Neutrophil (primary cell): ENCODE measurements around the gene NAALADL2.

Experiments
- H3K27ac ChIP-seq: fragments of 200-600 bp; sonication (generic); 2 replicates; pipeline ENCODE4 v1.5.1; 2016; ENCODE audit warnings: mild to moderate bottlenecking, moderate library complexity
- H3K27me3 ChIP-seq: fragments of 200-600 bp; sonication (generic); 2 replicates; pipeline ENCODE4 v1.6.0; 2016; ENCODE audit warnings: mild to moderate bottlenecking
- H3K36me3 ChIP-seq: fragments of 200-600 bp; sonication (generic); 2 replicates; pipeline ENCODE4 v1.5.1; 2017
- H3K4me1 ChIP-seq, 2 experiments: fragments of 200-600 bp in 1 of 2; sonication (generic) in 1 of 2; 1 replicate in 1 of 2; 2 replicates in 1 of 2; pipeline versions ENCODE4 v1.5.1 to v1.6.1; 2013 to 2016; ENCODE audit warnings: low read depth in 1 of 2, low read length in 1 of 2, mild to moderate bottlenecking in 1 of 2, moderate library complexity in 1 of 2; ENCODE audit not compliant: control insufficient read depth in 1 of 2, insufficient read depth in 1 of 2
- H3K4me3 ChIP-seq, 2 experiments: fragments of 200-600 bp in 1 of 2; sonication (generic) in 1 of 2; 1 replicate in 1 of 2; 2 replicates in 1 of 2; pipeline ENCODE4 v1.5.1; 2013 to 2016; ENCODE audit warnings: low read depth in 1 of 2, low read length in 1 of 2, mild to moderate bottlenecking in 1 of 2, moderate library complexity in 1 of 2
- H3K9me3 ChIP-seq: fragments of 200-600 bp; sonication (generic); 2 replicates; pipeline ENCODE4 v1.5.1; 2016
- TF ChIP-seq, protein P1 (sequence below): fragments of 200-600 bp; sonication (generic); IDR thresholded peaks from 2 replicates; pipeline ENCODE4 v1.5.1; 2016; ENCODE audit warnings: antibody characterized with exemption

NAALADL2 gene

GRCh38 chr3:175144368-175144767 is 285.2 kb downstream of the NAALADL2 start:
- H3K4me3 ChIP-seq, result no peak overlapping the region
- H3K27me3 ChIP-seq, result no peaks in the 10 kb centered on the region
- no peaks in the 10 kb centered on the region for H3K36me3 ChIP-seq
- H3K4me1 ChIP-seq, result no peaks in the 10 kb centered on the region
- H3K9me3 ChIP-seq, result no peaks in the 10 kb centered on the region
- no peak overlapping the region for H3K27ac ChIP-seq
- TF ChIP-seq, protein P1, sequence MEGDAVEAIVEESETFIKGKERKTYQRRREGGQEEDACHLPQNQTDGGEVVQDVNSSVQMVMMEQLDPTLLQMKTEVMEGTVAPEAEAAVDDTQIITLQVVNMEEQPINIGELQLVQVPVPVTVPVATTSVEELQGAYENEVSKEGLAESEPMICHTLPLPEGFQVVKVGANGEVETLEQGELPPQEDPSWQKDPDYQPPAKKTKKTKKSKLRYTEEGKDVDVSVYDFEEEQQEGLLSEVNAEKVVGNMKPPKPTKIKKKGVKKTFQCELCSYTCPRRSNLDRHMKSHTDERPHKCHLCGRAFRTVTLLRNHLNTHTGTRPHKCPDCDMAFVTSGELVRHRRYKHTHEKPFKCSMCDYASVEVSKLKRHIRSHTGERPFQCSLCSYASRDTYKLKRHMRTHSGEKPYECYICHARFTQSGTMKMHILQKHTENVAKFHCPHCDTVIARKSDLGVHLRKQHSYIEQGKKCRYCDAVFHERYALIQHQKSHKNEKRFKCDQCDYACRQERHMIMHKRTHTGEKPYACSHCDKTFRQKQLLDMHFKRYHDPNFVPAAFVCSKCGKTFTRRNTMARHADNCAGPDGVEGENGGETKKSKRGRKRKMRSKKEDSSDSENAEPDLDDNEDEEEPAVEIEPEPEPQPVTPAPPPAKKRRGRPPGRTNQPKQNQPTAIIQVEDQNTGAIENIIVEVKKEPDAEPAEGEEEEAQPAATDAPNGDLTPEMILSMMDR, result no peak

GRCh38 chr3:175146258-175146657 is 287.1 kb downstream of the NAALADL2 start:
- no peaks in the 10 kb centered on the region for H3K4me1 ChIP-seq
- no peaks in the 10 kb centered on the region for H3K9me3 ChIP-seq
- TF ChIP-seq, protein P1, result no peak
- no peak overlapping the region for H3K27ac ChIP-seq
- no peak overlapping the region for H3K4me3 ChIP-seq
- no peaks in the 10 kb centered on the region for H3K27me3 ChIP-seq
- H3K36me3 ChIP-seq, result no peaks in the 10 kb centered on the region

DNA sequence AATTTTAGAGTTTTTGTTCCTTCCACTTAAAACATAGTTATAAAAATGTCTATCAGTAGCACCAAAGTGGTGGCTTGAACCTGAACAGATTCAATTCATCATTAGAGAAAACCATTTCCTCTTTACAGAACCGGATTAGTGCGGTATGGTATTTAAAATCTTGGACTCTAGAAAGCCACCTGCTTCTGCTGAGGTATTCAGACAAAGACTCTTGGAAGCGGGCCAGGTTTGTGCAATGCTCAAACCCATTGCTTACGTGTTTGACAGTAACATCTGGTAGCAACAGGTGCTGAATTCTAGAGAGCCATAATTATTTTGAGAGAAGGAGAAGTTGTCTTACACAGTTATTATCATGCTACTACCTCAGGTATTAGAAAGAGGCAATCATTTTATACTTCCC is 290.5 kb downstream of the NAALADL2 start:
- H3K27ac ChIP-seq, result no peak overlapping the region
- H3K27me3 ChIP-seq, result no peaks in the 10 kb centered on the region
- H3K4me3 ChIP-seq, result no peak overlapping the region
- no peaks in the 10 kb centered on the region for H3K9me3 ChIP-seq
- TF ChIP-seq, protein P1, result no peak
- no peaks in the 10 kb centered on the region for H3K4me1 ChIP-seq
- H3K36me3 ChIP-seq, result no peaks in the 10 kb centered on the region

DNA sequence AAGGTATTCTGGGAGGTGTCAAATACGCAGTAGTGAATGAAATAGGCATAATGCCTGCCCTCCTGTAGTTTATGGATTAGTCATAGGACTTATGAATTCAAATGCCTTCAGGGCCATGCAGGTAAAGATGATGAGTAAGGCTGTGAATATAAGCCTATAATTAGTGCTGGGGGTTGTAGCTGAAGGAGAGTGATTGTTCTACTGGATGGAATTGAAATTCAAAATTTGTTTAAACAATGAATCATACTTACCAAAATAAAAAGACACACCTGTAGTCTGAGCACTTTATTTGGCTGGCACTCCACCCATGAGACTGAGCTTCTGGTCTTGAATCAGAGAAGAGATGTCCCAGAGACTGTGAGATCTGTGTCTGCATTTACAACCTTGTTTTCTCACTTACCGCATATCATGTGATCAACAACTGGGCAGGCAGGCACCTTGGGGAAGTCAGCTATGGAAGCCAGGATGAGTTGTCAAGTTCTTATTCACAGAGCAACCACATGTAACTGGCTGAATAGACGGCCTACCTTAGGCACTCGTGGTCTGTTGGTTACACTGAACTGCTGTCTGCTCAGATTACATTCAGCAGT is 291.8 kb downstream of the NAALADL2 start:
- TF ChIP-seq, protein P1, result no peak
- H3K4me1 ChIP-seq, result no peaks in the 10 kb centered on the region
- no peak overlapping the region for H3K27ac ChIP-seq
- no peak overlapping the region for H3K4me3 ChIP-seq
- H3K9me3 ChIP-seq, result no peaks in the 10 kb centered on the region
- no peaks in the 10 kb centered on the region for H3K36me3 ChIP-seq
- H3K27me3 ChIP-seq, result no peaks in the 10 kb centered on the region

DNA sequence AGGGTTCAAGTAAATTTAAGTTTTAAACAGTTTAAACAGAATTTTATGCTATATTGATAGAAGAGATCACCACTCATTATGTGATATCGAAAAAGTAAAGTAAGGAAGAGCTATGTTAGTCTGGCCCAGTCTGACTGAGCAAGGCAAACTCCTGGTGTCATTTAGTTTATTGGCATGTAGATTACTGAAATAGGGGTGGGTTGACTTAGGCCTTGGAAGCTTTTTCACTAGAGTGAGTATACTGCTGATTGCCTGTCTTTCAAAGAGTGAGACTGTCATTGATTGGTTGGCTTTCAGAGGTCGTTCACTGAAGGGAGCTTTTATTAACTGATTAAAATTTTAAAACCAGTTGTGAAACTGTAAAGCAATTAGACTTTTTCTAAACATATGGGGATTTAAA is 294.5 kb downstream of the NAALADL2 start:
- H3K9me3 ChIP-seq, result no peaks in the 10 kb centered on the region
- no peak overlapping the region for H3K27ac ChIP-seq
- no peak overlapping the region for H3K4me3 ChIP-seq
- no peaks in the 10 kb centered on the region for H3K36me3 ChIP-seq
- TF ChIP-seq, protein P1, result no peak
- H3K4me1 ChIP-seq, result no peaks in the 10 kb centered on the region
- no peaks in the 10 kb centered on the region for H3K27me3 ChIP-seq

- H3K27me3 ChIP-seq, result no peaks in the 10 kb centered on the region
- TF ChIP-seq, protein P1, result no peak
- no peak overlapping the region for H3K27ac ChIP-seq
- no peaks in the 10 kb centered on the region for H3K4me1 ChIP-seq
- H3K4me3 ChIP-seq, result no peak overlapping the region
- no peaks in the 10 kb centered on the region for H3K36me3 ChIP-seq
- no peaks in the 10 kb centered on the region for H3K9me3 ChIP-seq
Measured at GRCh38 chr3:175155172-175155571, 296.0 kb downstream of the NAALADL2 start.
